Stomach (tissue), 4 donors: ENCODE data around the gene CSRP1.

Experiments used
- CTCF ChIP-seq, 7 experiments: fragments of 450-650 bp in 4 of 7; fragments of 200-600 bp in 3 of 7; sonication (generic) in 3 of 7; IDR thresholded peaks; one replicate each; pipeline ENCODE4 v1.5.1; 2016 to 2019; ENCODE audit warnings: antibody characterized with exemption in 7 of 7, control low read depth in 2 of 7, mild to moderate bottlenecking in 1 of 7
- EP300 ChIP-seq: sonication (generic); formaldehyde crosslinking; IDR thresholded peaks from one replicate; pipeline ENCODE4 v1.6.1; 2017; ENCODE audit warnings: antibody characterized with exemption
- POLR2A ChIP-seq, 4 donors: fragments of 450-650 bp; IDR thresholded peaks; one replicate each; pipeline ENCODE4 v1.6.1; 2016; ENCODE audit warnings: antibody characterized with exemption in 4 of 4, control low read depth in 2 of 4, mild to moderate bottlenecking in 1 of 4, moderate library complexity in 1 of 4

- no peak for TF ChIP-seq POLR2A (IDR thresholded peaks at IDR 0.05)
- no peak for TF ChIP-seq CTCF (IDR thresholded peaks at IDR 0.05)
- no peak for TF ChIP-seq EP300
Observed at GRCh38 chr1:201499191-201499590, 7.7 kb downstream of the CSRP1 start.
